ENCODE data around the gene AVEN. TPM values are rescaled to one million over a fixed set of nuclear protein-coding genes. Genes with fewer than 3 reads are reported as not detected.
"Not testable (repeated sequence)": the region's sequence is repeated elsewhere in the genome, so short reads cannot be mapped to it uniquely, and the experiment has no call there.

AVEN gene
- total and polyA plus RNA-seq, 11 donors: 16.3 to 37.1 (median 21.0) TPM

DNA sequence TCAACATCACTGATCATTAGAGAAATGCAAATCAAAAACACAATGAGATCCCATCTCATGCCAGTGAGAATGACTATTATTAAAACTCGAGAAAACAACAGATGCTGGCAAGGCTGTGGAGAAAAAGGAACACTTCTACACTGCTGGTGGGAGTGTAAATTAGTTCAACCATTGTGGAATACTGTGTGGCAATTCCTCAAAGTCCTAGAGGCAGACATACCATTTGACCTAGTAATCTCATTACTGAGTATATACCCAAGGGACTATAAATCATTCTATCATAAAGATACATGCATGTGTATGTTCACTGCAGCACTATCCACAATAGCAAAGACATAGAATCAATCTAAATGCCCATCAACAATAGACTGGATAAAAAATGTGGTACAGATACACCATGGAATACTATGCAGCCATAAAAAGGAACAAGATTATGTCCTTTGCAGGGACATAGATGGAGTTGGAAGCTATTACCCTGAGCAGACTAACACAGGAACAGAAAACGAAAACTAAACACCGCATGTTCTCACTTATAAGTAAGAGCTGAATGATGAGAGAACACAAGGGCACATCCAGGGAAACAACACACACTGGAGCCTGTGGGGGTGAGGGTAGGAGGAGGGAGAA, 15.2 kb upstream of the AVEN start:
- no peak for ATAC-seq
- H3K9me3 ChIP-seq: peaks cover 0 to 42% (median 15%) of the 10 kb centered on the region in 12 donors
- 94 to 96% (median 95%) methylated on average over 3 of the region's 3 CpGs for WGBS, 4 donors
- H3K27ac ChIP-seq: no peak overlapping the region
- peaks cover 0 to 7% (median 0%) of the 10 kb centered on the region in 12 donors for H3K4me1 ChIP-seq
- intact Hi-C loops (cut with DNase I): no loop called here
- H3K4me3 ChIP-seq: no peak overlapping the region
- TF ChIP-seq CTCF (IDR thresholded peaks at IDR 0.05) (no peak), POLR2A (IDR thresholded peaks at IDR 0.05) (no peak)
- no peaks in the 10 kb centered on the region for H3K27me3 ChIP-seq
- H3K36me3 ChIP-seq: no peaks in the 10 kb centered on the region
- no peak for DNase-seq

GRCh38 chr15:34050385-34050784, 11.4 kb upstream of the AVEN start:
- H3K27ac ChIP-seq; H3K4me3 ChIP-seq; H3K4me1 ChIP-seq; intact Hi-C loops (cut with DNase I); H3K36me3 ChIP-seq; DNase-seq; ATAC-seq; H3K27me3 ChIP-seq: not testable (repeated sequence)
- peaks cover 0 to 45% (median 15%) of the 10 kb centered on the region in 12 donors for H3K9me3 ChIP-seq
- WGBS, 4 donors: 84 to 88% (median 86%) methylated on average over 1 of the region's 1 CpG

- TF ChIP-seq POLR2A (IDR thresholded peaks at IDR 0.05) (no peak), CTCF (IDR thresholded peaks at IDR 0.05) (no peak)
- ATAC-seq (no peak), DNase-seq (no peak)
- no peaks in the 10 kb centered on the region for H3K27me3 ChIP-seq
- H3K36me3 ChIP-seq: no peaks in the 10 kb centered on the region
- H3K4me1 ChIP-seq: no peaks in the 10 kb centered on the region
- H3K4me3 ChIP-seq: no peak overlapping the region
- 93 to 99% (median 97%) methylated on average over 2 of the region's 2 CpGs for WGBS, 4 donors
- H3K9me3 ChIP-seq: peaks cover 0 to 45% (median 15%) of the 10 kb centered on the region in 12 donors
- intact Hi-C loops (cut with DNase I): no loop called here
- no peak overlapping the region for H3K27ac ChIP-seq
Measured at GRCh38 chr15:34049112-34049511, 10.1 kb upstream of the AVEN start.

DNA sequence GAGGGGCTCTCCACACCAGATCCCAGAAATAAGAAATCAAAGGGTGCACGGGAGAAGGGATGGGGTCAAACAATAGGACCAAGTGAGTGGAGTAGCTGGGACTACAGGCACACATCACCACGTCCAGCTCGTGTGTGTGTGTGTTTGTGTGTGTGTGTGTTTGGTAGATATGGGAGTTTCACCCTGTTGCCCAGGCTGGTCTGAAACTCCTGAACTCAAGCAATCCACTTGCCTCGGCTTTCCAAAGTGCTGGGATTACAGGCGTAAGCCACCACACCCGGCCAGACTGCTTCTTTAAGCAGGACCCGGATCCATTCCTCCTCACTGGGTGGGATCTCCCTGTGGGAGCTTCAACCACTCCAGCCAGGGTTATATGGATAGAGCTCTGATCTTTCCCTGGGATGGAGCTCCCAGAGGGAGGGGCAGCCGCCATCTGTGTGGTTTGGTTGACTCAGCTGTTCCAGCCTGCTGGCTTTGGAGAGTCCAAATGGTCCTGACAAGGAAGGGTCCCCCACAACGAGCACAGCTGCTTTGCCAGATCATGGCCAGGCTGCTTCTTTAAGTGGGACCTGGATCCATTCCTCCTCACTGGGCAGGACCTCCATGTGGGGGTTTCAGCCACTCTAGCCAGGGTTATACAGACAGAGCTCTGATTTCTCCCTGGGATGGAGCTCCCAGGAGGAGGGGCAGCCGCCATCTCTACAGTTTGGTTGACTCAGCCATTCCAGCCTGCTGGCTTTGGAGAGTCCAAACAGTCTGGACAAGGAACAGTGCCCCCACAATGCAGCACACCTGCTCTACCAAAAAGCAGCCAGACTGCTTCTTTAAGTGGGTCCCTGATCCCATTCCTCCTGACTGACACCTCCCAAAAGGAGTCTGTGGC, 9.1 kb upstream of the AVEN start:
- 70 to 77% (median 71%) methylated on average over 9 to 10 of the region's 10 CpGs for WGBS, 4 donors

More for the DNA sequence above, 9.1 kb upstream of the AVEN start:
- Histone ChIP-seq H3K4me1 (no peaks in the 10 kb centered on the region), H3K36me3 (no peaks in the 10 kb centered on the region), H3K9me3 (peaks cover 0 to 43% (median 15%) of the 10 kb centered on the region in 12 donors), H3K27me3 (no peaks in the 10 kb centered on the region), H3K4me3 (no peak overlapping the region), H3K27ac (peak overlapping the region in 3 of 12 donors; percentile 15 to 49 (median 48))
- no peak for TF ChIP-seq CTCF (IDR thresholded peaks at IDR 0.05)
- no peak for TF ChIP-seq POLR2A (IDR thresholded peaks at IDR 0.05)
- intact Hi-C loops (cut with DNase I): no loop called here
- DNase-seq (peak in 2 of 5 donors; percentile 23 to 70), ATAC-seq (peak in 3 of 4 donors; percentile 34 to 55 (median 54))

All from heart left ventricle (tissue), 16 donors.